COLO829 (cell line): ENCODE results near the gene RNF2.
"Not testable (repeated sequence)": the region's sequence is repeated elsewhere in the genome, so short reads cannot be mapped to it uniquely, and the experiment has no call there.

Source experiments
- DNase-seq: peaks from one replicate; pipeline ENCODE4 v3.0.0; 2012; ENCODE audit warnings: low spot score

The RNF2 gene

DNA sequence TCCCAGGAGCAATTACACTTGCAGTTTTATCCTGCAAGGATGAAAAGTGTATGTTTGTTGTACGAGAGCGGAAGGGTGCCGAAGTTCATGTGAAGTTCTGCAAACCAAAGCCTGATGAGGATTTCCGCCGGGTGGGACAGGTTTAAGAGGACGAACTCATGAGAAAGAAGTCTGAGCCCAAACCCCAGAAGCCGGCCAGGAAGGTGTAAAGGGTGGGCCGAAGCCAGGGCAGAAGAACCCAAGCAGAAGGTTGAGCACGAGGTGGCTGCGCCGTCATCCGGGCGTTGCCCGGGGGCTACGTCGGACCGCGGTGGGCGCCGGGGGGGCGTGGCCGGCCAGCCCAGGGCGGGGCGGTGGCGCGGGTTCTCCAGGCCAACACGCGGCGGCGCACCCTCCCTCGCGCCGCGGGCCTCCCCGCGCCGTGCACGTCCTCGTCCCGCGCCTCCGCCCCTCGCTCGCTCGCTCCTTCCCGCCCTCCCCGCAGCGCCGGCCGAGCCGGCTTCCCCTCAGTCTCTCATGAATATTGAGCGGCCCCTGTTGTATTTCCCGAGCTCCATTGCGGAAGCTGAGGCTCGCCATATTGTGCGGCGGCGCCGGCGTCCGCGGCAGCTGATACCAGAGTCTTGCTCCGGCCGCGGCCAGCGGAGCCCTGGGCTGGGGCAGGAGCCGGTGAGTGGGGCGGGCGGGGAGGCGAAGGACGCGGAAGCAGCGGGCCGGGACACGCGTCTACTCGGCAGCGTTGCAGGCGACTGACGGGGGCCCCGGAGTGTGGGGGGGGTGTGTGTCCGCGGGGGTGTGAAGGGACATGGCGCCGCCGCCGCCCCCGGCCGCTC, at the start of gene RNF2:
Gene RNF2 (plus strand): TSS at position 578 of the 833 bp plus-strand sequence. CDS start 41,996 bp downstream, outside the sequence.
- peak; percentile 48 for DNase-seq

DNA sequence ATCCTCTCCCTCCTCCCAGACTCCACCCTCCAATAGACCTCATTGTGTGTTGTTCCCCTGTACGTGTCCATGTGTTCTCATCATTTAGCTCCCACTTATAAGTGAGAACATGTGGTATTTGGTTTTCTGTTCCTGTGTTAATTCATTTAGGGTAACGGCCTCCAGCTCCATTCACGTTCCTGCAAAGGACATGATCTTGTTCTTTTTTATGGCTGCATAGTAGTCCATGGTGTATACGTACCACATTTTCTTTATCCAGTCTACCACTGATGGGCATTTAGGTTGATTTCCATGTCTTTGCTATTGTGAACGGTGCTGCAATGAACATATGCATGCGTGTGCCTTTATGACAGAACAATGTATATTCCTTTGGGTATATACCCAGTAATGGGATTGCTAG, 45.4 kb upstream of the RNF2 start:
- DNase-seq = not testable (repeated sequence)

DNA sequence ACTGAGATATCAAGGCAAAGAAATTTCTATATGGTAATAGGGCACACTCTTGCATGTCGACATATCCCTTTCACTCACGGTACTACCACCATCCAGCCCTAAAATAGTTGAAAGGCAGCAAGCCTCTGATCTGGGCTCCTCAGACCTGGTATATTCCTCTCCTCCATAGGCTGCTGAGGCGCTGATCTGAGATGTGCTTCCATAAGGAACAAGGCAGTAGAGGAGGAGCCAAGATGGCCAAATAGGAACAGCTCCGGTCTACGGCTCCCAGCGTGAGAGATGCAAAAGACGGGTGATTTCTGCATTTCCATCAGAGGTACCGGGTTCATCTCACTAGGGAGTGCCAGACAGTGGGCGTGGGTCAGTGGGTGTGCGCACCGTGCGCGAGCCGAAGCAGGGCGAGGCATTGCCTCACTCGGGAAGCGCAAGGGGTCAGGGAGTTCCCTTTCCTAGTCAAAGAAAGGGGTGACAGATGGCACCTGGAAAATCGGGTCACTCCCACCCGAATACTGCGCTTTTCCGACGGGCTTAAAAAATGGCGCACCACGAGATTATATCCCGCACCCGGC, 44.0 kb upstream of the RNF2 start:
- not testable (repeated sequence) for DNase-seq

DNA sequence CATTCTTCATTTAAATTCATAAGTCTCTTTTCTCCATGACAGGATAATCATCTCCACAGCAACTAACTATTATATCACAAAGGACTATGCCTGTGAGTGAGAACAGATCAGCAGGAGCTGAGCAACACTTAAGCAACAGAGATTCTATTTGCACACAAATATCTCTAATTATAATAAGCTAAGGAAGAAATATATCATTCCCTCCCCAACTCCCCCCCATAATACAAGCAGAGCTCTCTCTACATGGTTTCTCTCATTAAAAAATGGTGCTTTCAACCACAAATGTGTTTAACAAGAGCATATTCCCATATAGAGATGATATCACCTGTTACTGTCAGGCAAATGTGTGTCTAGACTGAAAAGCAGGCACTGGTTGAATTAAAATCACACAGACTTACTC, 36.5 kb upstream of the RNF2 start:
- no peak for DNase-seq

DNA sequence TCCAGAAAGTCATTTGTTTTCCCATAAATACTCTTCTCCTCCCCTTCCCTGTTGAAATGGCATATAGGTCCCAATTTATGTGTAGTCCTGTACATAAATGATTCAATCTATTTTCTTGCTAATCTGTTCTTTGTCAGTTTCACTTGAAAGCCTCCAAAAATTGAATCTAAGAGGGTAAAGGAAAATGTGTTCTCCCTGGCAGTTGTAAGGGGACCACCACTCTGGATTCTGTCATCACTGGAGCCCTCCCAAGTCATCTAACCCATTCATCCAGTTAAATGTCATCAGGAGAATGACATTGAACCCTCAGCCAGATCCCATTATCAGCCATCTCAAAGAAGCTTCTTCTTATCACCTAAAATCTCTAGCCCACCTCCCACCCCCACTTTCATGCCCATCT, 35.0 kb upstream of the RNF2 start:
- no peak for DNase-seq

DNA sequence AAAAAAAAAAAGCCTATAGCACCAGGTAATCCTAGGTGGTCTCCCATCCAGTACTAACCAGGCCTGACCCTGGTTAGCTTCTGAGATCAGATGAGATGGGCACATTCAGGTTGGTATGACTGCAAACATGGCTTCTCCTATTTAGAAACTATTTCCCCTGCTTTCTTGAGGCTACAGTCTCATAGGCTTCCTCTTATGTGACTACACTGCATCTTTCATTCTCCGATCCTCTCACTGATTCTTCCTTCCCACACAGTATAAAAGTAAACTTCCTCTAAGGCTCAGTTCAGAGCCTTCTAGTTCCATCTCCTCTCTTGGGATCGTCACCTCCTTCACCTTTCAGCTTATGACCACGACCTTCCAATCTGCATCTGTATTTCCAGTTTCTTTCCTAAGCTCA, 30.4 kb upstream of the RNF2 start:
- DNase-seq = no peak

DNA sequence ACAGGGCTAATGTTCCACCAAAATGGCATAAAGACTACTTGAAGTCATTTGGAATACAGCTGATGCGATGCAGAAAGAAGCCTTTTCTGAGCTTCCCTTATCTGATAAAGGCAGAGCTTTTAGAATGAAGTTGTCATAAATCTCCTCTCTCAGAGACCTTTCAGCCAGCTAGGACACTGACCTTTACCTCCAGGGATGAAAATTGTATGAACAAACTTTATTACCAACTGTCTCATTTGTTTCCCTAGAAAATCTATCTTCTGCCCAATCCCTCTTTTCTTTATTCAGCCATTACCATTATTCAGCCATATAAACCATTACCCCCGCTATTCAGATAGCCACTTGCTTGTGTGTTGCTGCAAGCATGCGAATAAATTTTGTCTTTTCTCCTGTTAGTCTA, 29.7 kb upstream of the RNF2 start:
- no peak for DNase-seq

DNA sequence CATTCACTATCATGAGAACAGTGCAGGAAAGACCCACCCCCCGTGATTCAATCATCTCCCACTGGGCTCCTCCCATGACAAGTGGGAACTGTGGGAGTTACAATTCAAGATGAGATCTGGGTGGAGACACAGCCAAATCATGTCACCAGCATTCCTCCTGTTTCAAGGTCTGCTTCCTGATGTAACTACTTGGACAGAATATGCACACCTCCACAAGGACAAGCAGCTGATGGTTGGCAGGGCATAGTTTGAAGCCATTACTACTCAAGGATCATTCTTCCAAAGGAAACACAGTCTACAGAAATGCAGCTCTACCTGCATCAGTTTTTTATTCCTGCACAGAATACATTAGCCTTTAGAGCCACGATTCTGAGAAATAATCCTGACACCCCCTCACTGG, 28.5 kb upstream of the RNF2 start:
- DNase-seq = no peak

DNA sequence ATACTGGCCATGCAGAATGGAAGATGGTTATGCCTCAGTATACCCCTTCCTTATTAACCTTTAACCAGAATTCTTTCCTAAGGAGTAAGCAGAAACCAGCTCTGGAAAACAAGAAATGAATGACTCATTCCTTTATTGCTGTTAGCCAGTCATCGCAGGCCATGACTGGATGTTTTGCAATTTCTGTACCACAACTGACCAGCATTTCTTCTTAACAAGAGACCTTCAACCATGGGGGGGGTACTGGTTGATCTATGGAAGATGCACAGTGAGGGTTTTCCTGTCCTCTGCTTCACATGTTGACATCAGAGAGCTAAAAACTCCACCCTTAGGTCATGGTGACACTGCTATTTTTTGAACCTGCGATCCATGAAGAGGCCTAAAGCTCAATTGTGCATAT, 28.0 kb upstream of the RNF2 start:
- DNase-seq = peak; percentile 24

DNA sequence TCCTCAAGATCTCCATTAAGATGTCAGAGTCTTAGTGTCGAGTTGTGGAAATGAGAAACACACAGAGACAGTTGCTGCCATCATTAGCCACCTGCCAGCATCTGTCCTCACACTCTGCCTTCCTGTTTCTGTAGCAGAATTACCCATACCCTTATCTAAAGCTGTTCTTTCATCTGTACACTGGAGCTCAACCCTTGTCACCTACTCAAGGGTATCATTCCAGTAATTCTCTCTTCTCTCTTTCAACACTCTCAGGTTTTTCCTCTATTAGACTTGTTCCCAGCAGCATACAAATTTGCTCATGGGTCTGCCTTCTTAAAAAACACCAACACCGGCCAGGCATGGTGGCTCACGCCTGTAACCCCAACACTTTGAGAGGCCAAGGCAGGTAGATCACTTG, 27.4 kb upstream of the RNF2 start:
- no peak for DNase-seq

DNA sequence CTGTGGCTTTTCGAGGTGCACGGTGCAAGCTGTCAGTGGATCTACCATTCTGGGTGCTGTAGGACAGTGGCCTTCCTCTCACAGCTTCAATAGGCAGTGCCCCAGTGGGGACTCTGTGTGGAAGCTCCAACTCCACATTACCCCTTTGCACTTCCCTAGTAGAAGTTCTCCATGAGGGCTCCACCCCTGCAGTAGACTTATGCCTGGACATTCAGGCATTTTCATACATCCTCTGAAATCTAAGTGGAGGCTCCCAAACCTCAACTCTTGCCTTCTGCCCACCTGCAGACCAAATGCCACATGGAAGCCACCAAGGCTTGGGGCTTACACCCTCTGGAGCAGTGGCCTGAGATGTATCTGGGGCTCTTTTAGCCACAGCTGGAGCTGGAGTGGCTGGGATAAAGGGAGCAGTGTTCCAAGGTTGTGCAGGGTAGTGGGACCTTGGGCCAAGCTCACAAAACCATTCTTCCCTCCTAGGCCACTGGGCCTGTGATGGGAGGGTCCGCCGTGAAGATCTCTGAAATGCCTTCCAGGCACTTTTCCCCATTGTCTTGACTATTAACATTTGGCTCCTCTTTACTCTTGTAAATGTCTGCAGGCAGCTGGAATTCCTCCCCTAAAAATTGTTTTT, 18.0 kb upstream of the RNF2 start:
- DNase-seq = no peak

DNA sequence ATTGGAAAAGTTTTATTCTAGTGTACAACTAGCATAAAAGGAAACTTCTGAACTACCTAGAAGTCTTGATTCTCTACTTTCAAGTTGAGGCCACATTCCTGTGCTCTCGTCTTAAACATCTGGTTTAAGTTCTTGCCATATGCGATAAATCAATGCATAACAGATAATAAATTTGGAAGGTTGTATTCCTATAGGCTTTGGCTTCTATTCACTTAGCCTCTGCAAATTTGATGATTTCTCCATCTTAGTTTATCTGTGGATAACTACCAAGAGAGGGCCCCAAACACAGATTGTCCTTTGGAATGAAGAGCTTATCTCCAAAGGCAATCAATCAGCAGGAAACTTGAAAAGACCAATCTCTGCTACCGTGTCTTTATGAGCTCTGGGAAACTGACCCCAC, 11.7 kb upstream of the RNF2 start:
- DNase-seq = no peak

DNA sequence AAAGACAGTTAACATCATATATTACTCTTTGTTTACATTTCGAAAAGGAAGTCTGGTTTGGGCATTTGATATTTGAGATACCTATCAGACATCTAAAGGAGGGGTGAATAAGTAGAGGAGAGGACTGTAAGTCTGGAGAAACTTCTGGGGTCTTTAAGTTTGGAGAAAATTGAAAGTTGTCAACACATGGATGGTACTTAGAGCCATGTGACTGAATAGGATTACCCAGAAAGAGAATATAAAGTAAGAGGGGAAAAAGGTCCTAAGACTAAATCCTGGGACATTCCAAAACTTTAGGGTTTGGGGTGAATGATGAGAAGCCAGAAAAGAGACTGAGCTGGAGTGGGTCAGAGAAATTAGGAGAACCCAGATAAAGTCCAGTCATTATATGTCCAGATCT, 10.1 kb upstream of the RNF2 start:
- DNase-seq = no peak

DNA sequence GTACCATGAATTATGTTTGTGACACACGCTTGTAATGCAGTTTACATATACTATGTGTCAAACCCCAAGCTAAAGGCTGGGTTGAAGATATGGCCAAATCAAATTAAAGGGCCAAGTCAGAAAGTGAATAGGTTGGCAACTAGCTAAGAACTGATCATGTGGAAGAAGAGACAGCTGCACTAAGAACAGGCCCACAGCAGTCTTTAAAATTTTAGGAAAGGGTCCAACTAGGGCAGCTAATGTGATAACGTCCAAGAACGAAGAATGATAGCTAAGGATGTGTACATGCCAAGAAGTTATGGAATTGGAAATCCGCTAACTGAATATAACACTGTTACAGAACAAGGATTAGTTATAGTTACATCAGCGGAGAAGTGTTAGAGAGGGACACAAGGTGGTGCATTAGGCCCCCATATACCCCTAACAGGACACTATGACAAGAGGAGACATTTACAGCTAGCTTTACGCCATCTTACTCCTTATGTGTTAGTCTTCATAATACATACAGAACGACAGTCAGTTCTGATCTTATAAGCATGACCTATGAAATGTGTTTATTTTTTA, 6.5 kb upstream of the RNF2 start:
- no peak for DNase-seq

DNA sequence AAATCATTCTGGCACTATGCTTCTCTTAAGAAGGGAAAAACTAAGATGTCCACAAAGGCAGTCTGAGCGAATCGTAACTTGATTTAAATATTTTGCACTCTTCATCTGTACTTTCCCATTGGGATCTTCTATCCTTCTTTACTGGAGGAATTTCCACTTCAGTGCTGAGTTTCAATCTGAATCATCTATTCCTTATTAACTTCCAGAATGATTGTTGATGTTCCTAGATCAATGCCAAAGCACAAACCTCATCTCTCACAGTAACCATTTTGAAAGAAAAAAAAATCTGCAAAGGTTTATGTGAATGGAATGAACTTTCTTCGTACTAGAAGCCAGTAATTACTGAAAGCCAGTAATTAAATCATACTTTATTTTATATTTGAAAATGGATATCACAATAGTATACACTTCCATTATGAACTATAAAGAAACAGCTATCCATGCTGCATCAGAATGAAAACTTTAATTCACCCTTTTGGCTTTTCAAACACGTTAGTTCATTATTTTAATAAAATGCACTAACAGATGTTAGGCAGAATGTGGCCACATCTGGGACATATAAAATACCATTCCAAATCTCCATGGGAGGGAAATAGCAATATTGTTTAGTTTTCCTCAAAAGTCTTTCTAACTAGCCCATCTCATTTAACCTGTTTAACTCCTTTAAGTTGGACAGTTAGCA, 5.5 kb upstream of the RNF2 start:
- DNase-seq = no peak

DNA sequence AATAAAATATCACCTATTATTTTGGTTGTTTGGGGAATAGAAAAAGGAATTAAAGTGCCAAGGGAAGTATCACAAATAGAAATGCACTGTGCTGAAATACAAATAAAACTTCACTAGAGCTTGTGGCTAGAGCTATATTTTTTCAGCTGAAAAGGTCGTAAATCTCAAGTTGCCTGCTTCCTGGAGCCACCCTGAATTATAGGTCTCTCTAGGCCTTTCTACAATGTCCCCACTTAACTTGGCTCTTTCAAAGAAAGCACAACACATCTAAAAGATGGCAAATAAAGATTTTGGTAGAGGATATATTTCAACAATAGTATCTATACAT, 5.0 kb upstream of the RNF2 start:
- no peak for DNase-seq

DNA sequence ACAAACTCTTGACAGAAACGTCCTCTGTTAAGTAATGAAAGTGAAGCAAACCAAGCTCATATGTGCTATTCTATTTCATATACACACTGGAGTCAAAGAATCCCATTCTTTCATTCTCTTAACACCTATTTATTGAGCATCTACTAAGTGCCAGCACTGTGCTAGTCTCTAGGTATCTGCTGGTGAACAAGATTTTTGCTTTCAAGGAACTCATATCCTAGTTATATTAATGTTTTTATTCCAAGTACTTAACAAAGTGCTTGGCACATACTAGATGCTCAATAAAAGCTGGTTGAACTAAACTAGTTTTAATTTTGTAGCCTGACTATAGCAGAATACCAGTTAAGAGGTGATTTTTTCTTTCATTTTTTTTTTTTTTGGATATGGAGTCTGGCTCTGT, 3.6 kb upstream of the RNF2 start:
- DNase-seq = no peak

DNA sequence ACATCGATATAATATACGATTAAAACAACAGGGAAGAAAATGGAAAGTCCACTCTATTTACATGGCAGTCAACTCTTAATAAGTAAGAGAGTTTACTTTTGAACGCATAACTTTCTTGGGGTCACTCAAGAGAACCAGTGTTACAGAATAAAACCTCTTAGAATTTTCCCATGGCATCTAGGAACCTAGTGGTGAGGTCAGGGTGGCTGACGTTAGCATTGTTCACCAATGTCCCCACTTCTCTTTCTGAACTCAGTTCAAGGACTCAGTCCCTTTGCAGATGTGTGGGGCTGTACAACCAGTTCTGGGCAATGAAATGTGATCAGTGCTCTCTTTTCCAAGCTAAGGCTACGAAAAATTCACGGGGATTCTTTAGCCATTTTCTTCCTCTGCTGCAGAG, 2.6 kb upstream of the RNF2 start:
- no peak for DNase-seq

DNA sequence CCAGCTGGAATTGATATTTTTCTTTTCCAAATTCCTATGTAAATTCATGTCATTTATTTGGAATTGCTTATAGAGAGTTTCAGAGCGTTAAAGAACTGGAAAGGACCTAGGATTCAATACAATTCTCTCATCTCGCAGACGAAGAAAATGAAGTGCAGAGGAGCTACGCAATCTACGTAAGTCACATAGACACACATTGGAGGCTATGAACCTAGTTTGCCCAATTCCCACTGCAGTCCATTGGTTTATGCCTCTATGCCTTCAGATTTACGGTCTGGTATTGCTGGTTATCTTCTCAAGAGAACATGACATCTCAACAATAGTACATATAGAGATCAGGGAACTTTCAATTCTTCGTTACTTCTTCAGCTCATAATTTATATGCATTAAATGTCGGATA, 971 bp upstream of the RNF2 start:
- DNase-seq = no peak

DNA sequence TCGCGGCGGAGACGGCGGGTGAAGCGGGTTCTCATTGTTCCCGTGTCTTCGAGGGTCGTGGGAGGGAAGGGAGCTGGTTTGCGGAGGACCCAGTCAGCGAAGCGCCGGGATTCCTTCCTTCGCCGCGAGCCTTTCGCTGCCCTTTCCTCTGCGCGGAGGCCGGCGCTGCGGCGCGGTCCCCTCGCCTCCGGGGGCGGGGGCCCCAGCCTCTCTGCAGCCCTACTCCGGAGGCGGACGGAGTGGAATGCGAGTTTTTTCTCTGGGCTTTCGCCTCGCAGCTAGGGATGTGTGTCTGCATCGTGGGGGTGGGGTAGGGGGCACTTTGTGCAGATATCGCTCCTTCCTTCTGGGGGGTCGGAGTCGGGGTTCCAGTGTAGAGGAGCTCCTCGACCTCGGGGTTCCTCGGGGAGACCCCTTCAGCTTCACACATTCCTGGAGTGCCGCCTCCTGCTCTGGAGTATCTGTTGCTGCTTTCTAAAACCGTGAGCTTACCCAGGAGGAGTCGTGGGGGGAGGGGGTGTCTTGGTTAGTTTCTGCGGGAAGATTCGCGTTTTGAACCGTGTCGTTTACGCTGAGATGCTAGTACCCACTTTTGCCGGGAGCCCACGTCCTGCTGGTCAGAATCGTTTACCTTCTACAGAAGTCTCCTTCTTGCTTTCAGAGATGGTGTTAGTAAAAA, 595 bp downstream of the RNF2 start:
- DNase-seq = peak; percentile 42

DNA sequence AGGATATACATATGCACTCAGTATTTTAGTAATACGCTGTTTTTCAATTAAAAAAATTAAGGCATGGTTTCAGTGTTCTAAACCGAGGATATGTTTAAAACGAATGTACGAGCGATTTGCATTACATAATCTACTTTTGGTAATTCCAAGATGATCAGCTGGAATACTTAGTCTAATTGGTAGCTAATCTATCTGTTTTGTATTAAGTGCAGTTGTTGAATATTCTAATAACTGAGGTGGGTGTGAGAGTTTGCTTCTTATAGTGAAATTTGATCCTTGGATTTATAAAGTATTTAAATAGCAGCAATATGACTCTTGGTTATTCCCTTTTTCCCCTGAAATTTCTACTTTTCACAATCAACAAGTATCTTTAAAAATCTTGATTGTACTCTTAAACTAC, 1.3 kb downstream of the RNF2 start:
- no peak for DNase-seq

DNA sequence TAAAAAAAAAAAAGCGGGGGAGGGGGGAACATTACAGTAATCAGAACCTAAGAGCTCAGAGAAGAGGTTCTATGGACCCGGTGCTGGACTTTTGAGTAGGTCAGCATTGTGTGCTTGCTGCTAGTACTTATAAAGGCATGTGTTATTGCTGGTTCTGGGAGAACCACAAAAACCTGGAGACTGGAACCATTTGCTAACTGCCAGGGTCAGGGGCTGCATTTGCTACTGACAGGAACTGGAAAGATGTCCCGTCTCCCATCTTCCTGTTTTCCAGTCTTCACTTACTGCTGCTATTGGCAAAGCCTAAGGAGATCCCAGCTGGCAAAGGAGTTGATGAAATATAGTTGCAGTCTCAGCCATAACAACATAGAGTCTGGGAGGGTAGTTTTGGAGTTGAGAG, 4.3 kb downstream of the RNF2 start:
- DNase-seq = no peak
